ENCODE measurements around the gene RNF222. TPM values are rescaled to one million over a fixed set of nuclear protein-coding genes. Genes with fewer than 3 reads are reported as not detected.

Gene RNF222
- polyA plus RNA-seq, 1 donor from 2014 or later = not detected

DNA sequence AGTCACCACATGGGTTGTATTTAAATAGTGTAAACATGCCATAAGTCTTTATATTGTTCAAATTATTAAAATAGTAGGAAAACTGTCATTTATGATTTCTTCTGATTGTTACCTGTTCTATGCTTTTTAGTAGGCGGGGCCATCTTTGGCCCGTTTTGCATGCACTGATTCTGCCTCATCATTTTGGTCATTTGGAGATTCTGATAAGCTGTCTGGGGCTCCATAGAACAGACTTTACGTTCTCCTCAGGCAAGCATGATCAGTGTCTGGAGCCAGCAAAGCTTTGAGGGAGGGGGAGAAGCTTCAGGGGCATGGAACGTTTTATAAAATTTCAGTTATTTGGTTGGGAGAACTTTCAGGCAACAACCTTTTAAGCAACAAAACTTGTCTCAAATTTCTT is 46.9 kb upstream of the RNF222 start:
- no peak for TF ChIP-seq SMC3 (conservative IDR thresholded peaks at IDR 0.05; ENCODE audit: poor library complexity)
- TF ChIP-seq TAF1 (IDR thresholded peaks at IDR 0.05; ENCODE audit: low read depth) = no peak
- TF ChIP-seq MXI1 (conservative IDR thresholded peaks at IDR 0.05; ENCODE audit: poor library complexity, severe bottlenecking) = no peak
- no peak for TF ChIP-seq EP300 (conservative IDR thresholded peaks at IDR 0.05; ENCODE audit: poor library complexity, severe bottlenecking)
- no peak for TF ChIP-seq REST (IDR thresholded peaks at IDR 0.05; ENCODE audit: borderline replicate concordance)
- no peak for TF ChIP-seq RAD21 (conservative IDR thresholded peaks at IDR 0.05)
- no peak for TF ChIP-seq CTCF (IDR thresholded peaks at IDR 0.05; ENCODE audit: poor library complexity, severe bottlenecking)
- no peak for TF ChIP-seq EZH2 (IDR thresholded peaks at IDR 0.05; ENCODE audit: borderline replicate concordance, insufficient read depth, low read length, poor library complexity, severe bottlenecking)
- TF ChIP-seq POLR2AphosphoS5 (IDR thresholded peaks at IDR 0.05) = no peak
- no peaks in the 10 kb centered on the region for H3K9me3 ChIP-seq (ENCODE audit: low read length)
- no peak overlapping the region for H3K4me2 ChIP-seq (ENCODE audit: low read length)
- no peaks in the 10 kb centered on the region for H3K27me3 ChIP-seq (ENCODE audit: insufficient read depth, low read depth, low read length)
- no peak overlapping the region for H3K9ac ChIP-seq (ENCODE audit: low read length)
- H3F3A ChIP-seq (ENCODE audit: insufficient read depth, low read length, poor library complexity, severe bottlenecking) = no peaks in the 10 kb centered on the region
- no peaks in the 10 kb centered on the region for H3K9me2 ChIP-seq (ENCODE audit: insufficient read depth, low read length)
- no peak overlapping the region for H3K27ac ChIP-seq (ENCODE audit: low read length)
- peaks cover 22% of the 10 kb centered on the region for H3K79me2 ChIP-seq (replicated peaks; ENCODE audit: insufficient read depth, low read length)
- H3K36me3 ChIP-seq (ENCODE audit: insufficient read depth, low read length) = peaks cover 9% of the 10 kb centered on the region
- H3K4me3 ChIP-seq (ENCODE audit: low read length) = no peak overlapping the region
- no peaks in the 10 kb centered on the region for H4K20me1 ChIP-seq (ENCODE audit: insufficient read depth)
- H2AFZ ChIP-seq (ENCODE audit: low read depth, low read length) = no peak overlapping the region

GRCh38 chr17:8443756-8444155 is 46.1 kb upstream of the RNF222 start:
- Histone ChIP-seq H3K9me3 (ENCODE audit: low read length) (no peaks in the 10 kb centered on the region), H3K27me3 (ENCODE audit: insufficient read depth, low read depth, low read length) (no peaks in the 10 kb centered on the region), H3K9me2 (ENCODE audit: insufficient read depth, low read length) (no peaks in the 10 kb centered on the region), H3F3A (ENCODE audit: insufficient read depth, low read length, poor library complexity, severe bottlenecking) (no peaks in the 10 kb centered on the region), H3K27ac (ENCODE audit: low read length) (no peak overlapping the region), H3K4me3 (ENCODE audit: low read length) (no peak overlapping the region), H4K20me1 (ENCODE audit: insufficient read depth) (no peaks in the 10 kb centered on the region), H3K36me3 (ENCODE audit: insufficient read depth, low read length) (peaks cover 9% of the 10 kb centered on the region), H2AFZ (ENCODE audit: low read depth, low read length) (no peak overlapping the region), H3K9ac (ENCODE audit: low read length) (no peak overlapping the region), H3K79me2 (replicated peaks; ENCODE audit: insufficient read depth, low read length) (peaks cover 24% of the 10 kb centered on the region), H3K4me2 (ENCODE audit: low read length) (no peak overlapping the region)
- TF ChIP-seq CTCF (IDR thresholded peaks at IDR 0.05; ENCODE audit: poor library complexity, severe bottlenecking) (no peak), TAF1 (IDR thresholded peaks at IDR 0.05; ENCODE audit: low read depth) (no peak), SMC3 (conservative IDR thresholded peaks at IDR 0.05; ENCODE audit: poor library complexity) (no peak), RAD21 (conservative IDR thresholded peaks at IDR 0.05) (no peak), EZH2 (IDR thresholded peaks at IDR 0.05; ENCODE audit: borderline replicate concordance, insufficient read depth, low read length, poor library complexity, severe bottlenecking) (no peak), EP300 (conservative IDR thresholded peaks at IDR 0.05; ENCODE audit: poor library complexity, severe bottlenecking) (no peak), POLR2AphosphoS5 (IDR thresholded peaks at IDR 0.05) (no peak), MXI1 (conservative IDR thresholded peaks at IDR 0.05; ENCODE audit: poor library complexity, severe bottlenecking) (no peak), REST (IDR thresholded peaks at IDR 0.05; ENCODE audit: borderline replicate concordance) (no peak)

Measured in neural cell (in vitro differentiated cells).